ENCODE measurements around the gene PROM2. TPM values are rescaled to one million over a fixed set of nuclear protein-coding genes. Genes with fewer than 3 reads are reported as not detected.
A peak's percentile ranks its signal among the peaks of the same experiment; 100 is the strongest.

PROM2 gene
- total RNA-seq, 2 experiments from 2014 or later: 0.48 TPM; not detected in 1

GRCh38 chr2:95316466-95317122, 42.3 kb downstream of the PROM2 start:
- CTCF ChIA-PET: no interaction called here
- no peak for DNase-seq
- Mint-ChIP-seq H3K27me3 (peaks cover 3% of the 10 kb centered on the region), H3K4me1 (ENCODE audit: low read depth) (no peaks in the 10 kb centered on the region), H3K27ac (no peak overlapping the region), H3K9me3 (no peaks in the 10 kb centered on the region), H3K36me3 (no peaks in the 10 kb centered on the region), H3K4me3 (no peak overlapping the region)
- POLR2A ChIA-PET: no interaction called here
- intact Hi-C loops (cut with micrococcal nuclease): loop anchor here (10.0 kb wide), 1 partner anchor 292 kb away; the partner anchor contains the start of gene MAL

DNA sequence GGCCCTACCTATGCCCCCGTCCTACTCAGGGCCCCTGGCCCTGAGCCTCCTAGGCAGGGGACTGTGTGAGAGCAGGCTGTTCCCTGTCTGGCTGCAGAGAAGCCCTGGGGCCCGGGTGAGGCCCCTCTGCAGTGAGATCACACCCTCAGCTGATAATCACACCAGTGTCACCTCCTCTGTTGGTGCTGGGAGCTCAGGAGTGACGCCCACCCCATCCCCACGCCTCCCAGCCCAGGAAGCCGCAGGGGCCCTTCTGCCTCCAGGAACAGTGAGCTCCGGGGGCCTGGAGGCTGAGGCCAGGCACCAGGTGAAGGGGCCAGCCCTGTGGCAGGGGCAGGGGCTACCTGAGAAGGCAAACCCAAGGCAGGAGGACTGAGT, 42.9 kb downstream of the PROM2 start:
- Mint-ChIP-seq H3K36me3 (no peaks in the 10 kb centered on the region), H3K9me3 (no peaks in the 10 kb centered on the region), H3K27ac (no peak overlapping the region), H3K27me3 (peaks cover 3% of the 10 kb centered on the region), H3K4me1 (ENCODE audit: low read depth) (no peaks in the 10 kb centered on the region), H3K4me3 (no peak overlapping the region)
- DNase-seq: no peak
- intact Hi-C loops (cut with micrococcal nuclease): loop anchor here (10.0 kb wide), 1 partner anchor 292 kb away; the partner anchor contains the start of gene MAL
- CTCF ChIA-PET: no interaction called here
- POLR2A ChIA-PET: no interaction called here

DNA sequence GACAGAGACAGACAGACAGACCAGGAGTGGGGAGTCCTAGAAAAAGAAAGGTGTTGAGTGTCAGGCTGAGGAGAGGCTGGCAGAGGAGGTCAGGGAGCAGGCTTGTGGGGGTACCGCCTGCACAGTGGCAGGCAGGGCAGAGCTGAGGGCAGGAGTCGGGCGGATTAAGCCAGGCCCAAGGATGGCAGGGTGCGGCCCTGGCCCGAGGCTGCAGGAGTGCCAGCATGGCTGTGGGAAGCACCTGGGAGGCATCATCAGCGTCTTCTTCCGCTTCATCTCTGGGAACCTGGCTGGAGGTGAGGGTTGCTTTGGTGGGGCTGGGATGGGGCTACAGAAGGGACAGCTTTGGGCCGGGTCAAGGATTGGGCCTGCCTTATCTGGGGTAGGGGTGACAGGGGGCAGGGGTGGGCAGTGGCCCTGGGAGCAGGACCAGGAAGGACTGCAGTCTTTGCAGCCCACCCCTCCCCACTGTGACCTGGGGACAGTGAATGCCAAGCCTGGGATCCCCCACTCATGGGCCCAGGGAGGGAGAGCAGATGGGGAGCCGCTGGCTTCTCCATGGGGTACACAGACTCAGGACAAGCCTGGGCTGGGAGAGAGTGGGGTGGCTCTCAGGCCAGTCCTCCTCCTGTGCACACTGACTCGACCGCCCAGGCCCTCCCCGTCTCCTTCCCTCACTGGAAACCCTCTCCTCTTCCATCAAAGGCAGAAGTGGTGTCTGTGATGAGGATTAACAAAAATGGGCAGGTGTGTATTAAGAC, 43.6 kb downstream of the PROM2 start:
- DNase-seq: no peak
- Mint-ChIP-seq H3K36me3 (no peaks in the 10 kb centered on the region), H3K27me3 (peaks cover 3% of the 10 kb centered on the region), H3K27ac (no peak overlapping the region), H3K9me3 (no peaks in the 10 kb centered on the region), H3K4me1 (ENCODE audit: low read depth) (no peaks in the 10 kb centered on the region), H3K4me3 (no peak overlapping the region)
- ChIA-PET POLR2A (no interaction called here), CTCF (no interaction called here)
- intact Hi-C loops (cut with micrococcal nuclease): loop anchor here (10.0 kb wide), 1 partner anchor 293 kb away; the partner anchor contains the start of gene MAL

GRCh38 chr2:95318431-95319220, 44.4 kb downstream of the PROM2 start:
- CTCF ChIA-PET: no interaction called here
- Mint-ChIP-seq H3K4me1 (ENCODE audit: low read depth) (no peaks in the 10 kb centered on the region), H3K36me3 (no peaks in the 10 kb centered on the region), H3K27ac (no peak overlapping the region), H3K4me3 (no peak overlapping the region), H3K9me3 (no peaks in the 10 kb centered on the region), H3K27me3 (peaks cover 3% of the 10 kb centered on the region)
- POLR2A ChIA-PET: no interaction called here
- intact Hi-C loops (cut with micrococcal nuclease): loop anchor here (10.0 kb wide), 1 partner anchor 294 kb away; the partner anchor contains the start of gene MAL
- no peak for DNase-seq

DNA sequence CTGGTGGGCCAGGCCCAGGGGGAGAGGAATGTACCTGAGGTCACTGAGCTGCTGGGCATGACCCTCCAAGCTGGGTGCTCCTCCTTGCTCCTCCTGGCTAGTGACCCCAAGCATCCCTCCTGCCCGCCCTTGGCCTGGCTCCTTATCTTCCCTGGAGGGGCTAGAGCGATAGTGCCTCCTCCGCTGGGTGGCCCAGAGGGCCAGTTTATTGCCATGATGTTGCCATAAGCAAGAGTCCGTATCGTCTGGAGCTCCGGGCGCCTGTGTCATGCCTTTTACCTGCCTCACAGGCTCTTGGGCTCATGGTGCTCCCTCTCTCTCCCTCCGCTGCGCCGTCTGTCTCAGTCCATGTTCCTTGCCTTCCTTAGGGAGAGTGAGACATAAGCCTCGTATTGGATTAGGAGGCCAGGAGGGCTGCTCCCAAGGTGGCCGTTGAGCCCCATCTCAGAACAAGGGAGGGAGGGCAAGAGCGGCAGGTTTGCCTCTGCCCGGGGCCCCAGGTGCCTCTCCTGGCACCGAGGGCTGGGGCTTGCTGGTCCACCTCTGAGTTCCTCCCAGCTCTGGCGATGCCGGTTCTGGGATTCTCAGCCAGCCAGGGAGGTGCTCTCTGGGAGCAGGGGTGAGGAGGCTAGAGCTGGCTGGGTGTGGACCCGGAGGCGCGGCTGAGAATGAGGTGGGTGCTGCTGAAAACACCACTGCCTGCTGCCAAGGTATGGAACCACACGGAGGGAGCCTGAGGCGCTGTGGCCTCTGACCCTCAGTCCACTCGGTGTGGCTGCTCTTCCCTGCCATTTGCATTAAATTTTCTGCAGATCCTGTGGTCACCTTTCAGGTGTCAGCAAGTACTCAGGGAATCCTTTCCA, 45.5 kb downstream of the PROM2 start:
- Mint-ChIP-seq H3K4me3 (no peak overlapping the region), H3K27me3 (peaks cover 3% of the 10 kb centered on the region), H3K9me3 (no peaks in the 10 kb centered on the region), H3K36me3 (no peaks in the 10 kb centered on the region), H3K4me1 (ENCODE audit: low read depth) (no peaks in the 10 kb centered on the region), H3K27ac (no peak overlapping the region)
- intact Hi-C loops (cut with micrococcal nuclease): loop anchor here (10.0 kb wide), 1 partner anchor 295 kb away; the partner anchor contains the start of gene MAL
- ChIA-PET POLR2A (no interaction called here), CTCF (no interaction called here)
- DNase-seq: no peak

GRCh38 chr2:95320344-95320712, 46.1 kb downstream of the PROM2 start:
- no peak overlapping the region for H3K4me3 Mint-ChIP-seq
- intact Hi-C loops (cut with micrococcal nuclease): no loop called here
- H3K27ac Mint-ChIP-seq: no peak overlapping the region
- CTCF ChIA-PET: no interaction called here
- no peaks in the 10 kb centered on the region for H3K36me3 Mint-ChIP-seq
- peaks cover 3% of the 10 kb centered on the region for H3K27me3 Mint-ChIP-seq
- H3K9me3 Mint-ChIP-seq: no peaks in the 10 kb centered on the region
- no peak for DNase-seq
- POLR2A ChIA-PET: no interaction called here
- H3K4me1 Mint-ChIP-seq (ENCODE audit: low read depth): no peaks in the 10 kb centered on the region

DNA sequence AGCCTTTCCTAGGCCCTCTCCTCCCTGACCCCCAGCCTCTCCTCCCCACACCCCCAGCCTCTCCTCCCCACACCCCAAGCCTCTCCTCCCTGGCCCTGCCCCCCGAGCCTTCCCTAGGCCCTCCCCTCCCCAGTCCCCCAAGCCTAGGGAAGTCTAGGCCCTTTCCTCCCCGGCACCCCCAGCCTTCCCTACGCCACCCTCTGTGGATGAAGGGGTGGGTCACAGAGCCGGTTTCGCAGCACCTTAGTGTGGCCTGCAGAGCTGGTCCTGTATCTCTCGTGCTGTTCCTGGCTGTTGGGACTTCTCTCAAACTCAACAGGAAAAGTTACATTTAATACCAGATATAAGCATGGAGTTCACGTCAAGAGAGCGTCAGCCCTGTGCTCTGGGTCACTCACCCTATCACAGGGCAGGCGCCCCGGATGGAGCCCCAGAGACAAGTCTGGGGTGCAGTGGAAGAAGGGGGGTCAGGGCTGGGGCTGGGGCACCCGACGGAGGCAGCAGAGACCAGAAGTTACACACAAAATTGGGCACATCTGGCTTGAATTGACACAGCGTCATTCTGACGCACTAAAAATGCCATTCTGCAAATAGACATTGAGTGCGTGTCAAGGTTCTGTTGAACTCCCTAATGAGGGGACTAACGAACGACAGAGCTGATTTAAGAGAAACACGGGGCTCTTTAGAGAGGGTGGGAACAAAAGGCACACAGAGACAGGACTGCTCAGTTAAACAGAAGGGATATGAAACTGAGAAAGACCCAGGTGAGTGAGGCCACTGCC, 46.9 kb downstream of the PROM2 start:
- intact Hi-C loops (cut with micrococcal nuclease): no loop called here
- POLR2A ChIA-PET: no interaction called here

GRCh38 chr2:95323347-95324155, 49.3 kb downstream of the PROM2 start:
- H3K9me3 Mint-ChIP-seq: no peaks in the 10 kb centered on the region
- DNase-seq: peak; percentile 26
- CTCF ChIA-PET: no interaction called here
- intact Hi-C loops (cut with micrococcal nuclease): no loop called here
- no peaks in the 10 kb centered on the region for H3K4me1 Mint-ChIP-seq (ENCODE audit: low read depth)
- H3K27ac Mint-ChIP-seq: no peak overlapping the region
- POLR2A ChIA-PET: no interaction called here
- H3K27me3 Mint-ChIP-seq: peaks cover 2% of the 10 kb centered on the region
- no peak overlapping the region for H3K4me3 Mint-ChIP-seq
- H3K36me3 Mint-ChIP-seq: no peaks in the 10 kb centered on the region

More for the DNA sequence above, 46.9 kb downstream of the PROM2 start:
- Mint-ChIP-seq H3K4me1 (ENCODE audit: low read depth) (no peaks in the 10 kb centered on the region), H3K4me3 (no peak overlapping the region), H3K9me3 (no peaks in the 10 kb centered on the region), H3K36me3 (no peaks in the 10 kb centered on the region), H3K27ac (no peak overlapping the region), H3K27me3 (peaks cover 3% of the 10 kb centered on the region)
- no peak for DNase-seq
- CTCF ChIA-PET: no interaction called here

DNA sequence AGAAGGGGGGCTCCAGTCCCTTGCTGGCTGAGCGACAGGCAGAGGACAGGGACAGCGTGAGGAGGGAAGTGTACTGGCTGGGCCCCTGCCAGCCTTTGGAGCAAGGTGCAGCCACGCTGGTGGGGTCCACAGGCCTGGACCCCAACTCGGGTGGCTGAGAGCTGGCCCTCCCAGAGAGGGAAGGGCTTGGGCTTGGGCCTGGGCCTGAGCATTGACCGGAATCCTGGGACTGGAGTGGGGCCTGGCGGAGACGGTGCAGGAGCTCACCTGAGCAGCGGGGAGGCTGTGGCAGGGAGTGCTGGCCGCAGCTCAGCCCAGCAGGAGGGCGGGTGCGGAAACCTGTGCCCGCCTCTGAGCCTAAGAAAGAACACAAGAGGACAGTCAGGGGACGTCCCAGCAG, 50.8 kb downstream of the PROM2 start:
- Mint-ChIP-seq H3K9me3 (no peaks in the 10 kb centered on the region), H3K4me3 (no peak overlapping the region), H3K27ac (no peak overlapping the region), H3K27me3 (no peaks in the 10 kb centered on the region), H3K36me3 (no peaks in the 10 kb centered on the region), H3K4me1 (ENCODE audit: low read depth) (no peaks in the 10 kb centered on the region)
- intact Hi-C loops (cut with micrococcal nuclease): no loop called here
- POLR2A ChIA-PET: no interaction called here
- no peak for DNase-seq
- CTCF ChIA-PET: no interaction called here

DNA sequence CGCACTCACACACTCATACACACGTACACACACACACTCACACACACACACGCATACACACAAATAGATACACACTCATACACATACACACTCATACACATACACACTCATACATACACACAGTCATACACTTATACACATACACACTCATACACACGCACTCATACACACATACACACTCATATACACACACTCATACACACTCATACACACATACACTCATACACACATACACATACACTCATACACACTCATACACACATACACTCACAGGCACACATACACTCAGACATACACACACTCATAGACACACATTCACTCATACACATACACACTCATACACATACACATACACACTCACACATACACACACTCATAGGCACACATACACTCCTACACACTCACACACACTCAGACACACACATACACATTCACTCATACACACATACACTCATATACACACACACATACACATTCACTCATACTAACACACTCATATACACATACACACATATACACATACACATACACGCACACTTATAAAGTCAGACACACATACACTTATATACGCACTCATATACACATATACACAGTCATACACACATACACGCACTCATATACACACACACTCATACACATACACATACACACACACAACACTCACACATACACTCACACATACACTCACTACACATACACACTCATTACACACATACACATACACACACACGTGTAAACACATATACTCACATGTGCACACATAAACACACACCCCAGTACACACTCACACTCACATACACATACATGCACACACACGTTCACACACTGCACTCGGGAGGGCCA, 51.6 kb downstream of the PROM2 start:
- no peak for DNase-seq
- ChIA-PET CTCF (no interaction called here), POLR2A (no interaction called here)
- H3K36me3 Mint-ChIP-seq: no peaks in the 10 kb centered on the region
- no peaks in the 10 kb centered on the region for H3K4me1 Mint-ChIP-seq (ENCODE audit: low read depth)
- H3K27ac Mint-ChIP-seq: no peak overlapping the region
- no peak overlapping the region for H3K4me3 Mint-ChIP-seq
- H3K9me3 Mint-ChIP-seq: no peaks in the 10 kb centered on the region
- intact Hi-C loops (cut with micrococcal nuclease): no loop called here
- no peaks in the 10 kb centered on the region for H3K27me3 Mint-ChIP-seq
